GM19099 (cell line): ENCODE results near the gene PHLDB2.

Experiments
- POLR2A ChIP-seq: IDR thresholded peaks from 3 replicates; pipeline ENCODE4 v1.6.1; 2011; ENCODE audit warnings: low read depth; ENCODE audit not compliant: insufficient read length; ENCODE audit errors: extremely low read depth

The PHLDB2 gene

DNA sequence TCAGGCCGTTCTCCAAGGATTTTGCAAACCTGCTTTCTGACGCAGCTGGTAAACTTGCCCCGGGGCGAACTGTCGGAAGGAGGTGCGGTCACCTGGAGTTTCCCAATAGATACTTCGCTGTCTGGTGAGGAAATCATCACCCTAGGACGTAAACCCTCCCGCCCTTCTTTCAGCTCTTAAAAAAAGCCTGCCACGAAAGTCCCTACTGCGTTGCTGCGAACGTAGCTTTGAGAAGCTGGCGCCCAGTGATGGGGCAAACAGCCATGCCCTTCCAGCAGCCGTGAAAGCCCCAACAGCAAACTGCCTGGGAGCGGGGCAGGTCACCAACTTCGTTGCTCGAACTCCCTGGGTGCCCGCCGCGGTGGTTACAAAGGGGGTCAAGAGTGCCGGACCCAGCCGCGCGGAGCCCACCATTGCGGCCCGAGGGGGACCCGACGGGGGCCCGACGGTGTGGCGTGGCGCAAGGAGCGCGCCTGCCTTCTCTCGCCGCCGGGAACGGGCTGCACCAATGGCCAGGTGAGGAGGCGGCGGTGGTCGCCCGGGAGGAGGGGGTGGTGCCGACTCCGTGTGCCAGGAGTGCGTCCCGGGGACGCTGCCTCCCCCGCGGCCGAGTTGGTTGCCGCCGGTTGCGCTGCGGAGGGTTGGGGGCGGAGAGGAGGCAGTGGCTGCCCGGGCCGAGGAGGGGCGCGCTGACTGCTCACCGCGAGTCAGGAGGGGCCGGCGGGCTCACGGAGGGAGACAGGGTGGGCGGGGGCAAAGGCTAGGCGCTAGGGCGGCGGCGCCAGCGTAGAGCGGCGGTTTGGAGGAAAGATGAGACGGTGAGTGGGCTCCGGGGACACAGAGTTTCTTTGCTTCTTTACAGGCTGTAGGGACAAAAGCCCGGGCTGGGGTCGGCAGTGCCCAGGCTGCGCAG is at the start of gene PHLDB2:
Gene PHLDB2 (plus strand): TSS at position 205 of the 913 bp plus-strand sequence. CDS start 24,813 bp downstream, outside the sequence.
- no peak for TF ChIP-seq POLR2A

- TF ChIP-seq POLR2A, result no peak
Measured at GRCh38 chr3:111810909-111811308, 48.2 kb upstream of the PHLDB2 start.

DNA sequence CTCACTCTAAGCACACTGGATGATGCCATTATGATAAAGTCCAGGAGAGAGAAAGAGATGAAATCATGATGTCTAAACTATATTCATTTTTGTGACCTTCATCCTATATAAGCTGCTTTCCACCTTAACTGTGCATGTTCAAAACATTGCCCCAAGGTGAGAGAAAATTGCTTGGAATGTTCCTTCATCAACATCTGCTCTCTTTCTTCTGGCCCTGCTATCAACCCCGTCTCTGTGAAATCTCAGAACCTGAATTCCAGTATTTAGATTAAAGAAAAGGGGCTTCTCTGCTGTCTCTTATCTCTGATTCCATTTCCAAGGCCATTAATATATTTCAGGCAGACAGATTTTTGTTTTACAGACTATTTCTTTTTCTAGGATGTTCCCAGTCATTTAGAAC is 47.3 kb upstream of the PHLDB2 start:
- no peak for TF ChIP-seq POLR2A

DNA sequence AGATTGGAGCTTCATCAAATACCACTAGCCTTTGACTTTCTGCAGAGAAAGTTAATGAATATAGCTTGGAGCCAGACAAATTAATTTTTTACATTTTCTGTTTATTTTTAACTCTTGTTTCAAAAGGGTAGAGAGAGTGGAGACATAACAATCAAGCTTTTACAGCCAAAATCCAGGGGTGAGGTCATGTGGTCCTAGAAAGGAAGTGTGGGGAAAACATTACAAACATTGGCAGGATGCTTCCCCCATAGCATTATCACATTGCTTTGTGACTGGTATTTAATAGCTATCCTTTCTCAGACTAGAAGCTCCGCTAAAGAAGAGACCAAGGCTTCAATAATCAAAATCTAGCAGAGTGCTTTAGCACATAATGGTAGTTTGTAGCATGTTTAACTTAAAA is 46.4 kb upstream of the PHLDB2 start:
- TF ChIP-seq POLR2A, result no peak

DNA sequence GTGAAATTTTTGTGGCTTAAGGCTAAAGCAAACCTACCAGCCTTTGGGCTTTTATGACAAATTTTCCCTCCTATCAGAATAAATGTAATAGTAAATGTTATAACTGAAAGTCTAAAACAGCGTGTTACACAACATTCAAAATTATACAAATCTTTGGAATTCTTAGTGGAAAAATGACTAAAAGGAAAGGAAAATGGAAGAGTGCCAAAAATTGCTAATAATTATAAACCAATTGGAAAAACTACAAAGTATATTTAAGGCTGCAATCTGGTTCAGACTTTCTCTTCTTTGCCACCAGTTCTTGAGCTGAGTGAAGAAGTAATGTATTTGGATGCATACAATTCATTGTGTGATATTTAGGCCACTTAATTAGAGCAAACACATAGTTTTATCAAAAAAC is 45.6 kb upstream of the PHLDB2 start:
- TF ChIP-seq POLR2A, result no peak

GRCh38 chr3:111813979-111814378 is 45.1 kb upstream of the PHLDB2 start:
- no peak for TF ChIP-seq POLR2A

GRCh38 chr3:111819927-111820326 is 39.1 kb upstream of the PHLDB2 start:
- TF ChIP-seq POLR2A, result no peak

DNA sequence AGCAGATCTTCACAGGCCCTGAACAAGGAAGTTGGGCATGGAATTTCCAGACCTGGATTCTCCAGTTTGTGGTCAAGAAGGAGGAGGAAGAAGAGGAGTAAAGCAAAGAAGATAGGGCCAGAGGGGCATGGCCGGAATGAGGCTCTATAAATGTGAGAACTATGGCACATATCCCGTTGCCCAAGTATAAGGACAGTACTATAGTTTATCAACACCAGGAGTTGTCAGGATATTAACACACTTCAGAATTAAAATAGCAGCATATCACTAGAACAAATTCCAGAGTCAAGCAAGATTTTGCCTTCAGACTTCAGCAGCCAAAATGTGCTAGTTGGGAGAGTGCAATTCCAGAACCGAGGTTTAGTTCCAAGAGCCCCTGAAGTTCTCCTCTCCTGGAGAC is 38.4 kb upstream of the PHLDB2 start:
- no peak for TF ChIP-seq POLR2A

- no peak for TF ChIP-seq POLR2A
Measured at GRCh38 chr3:111821891-111822290, 37.2 kb upstream of the PHLDB2 start.

DNA sequence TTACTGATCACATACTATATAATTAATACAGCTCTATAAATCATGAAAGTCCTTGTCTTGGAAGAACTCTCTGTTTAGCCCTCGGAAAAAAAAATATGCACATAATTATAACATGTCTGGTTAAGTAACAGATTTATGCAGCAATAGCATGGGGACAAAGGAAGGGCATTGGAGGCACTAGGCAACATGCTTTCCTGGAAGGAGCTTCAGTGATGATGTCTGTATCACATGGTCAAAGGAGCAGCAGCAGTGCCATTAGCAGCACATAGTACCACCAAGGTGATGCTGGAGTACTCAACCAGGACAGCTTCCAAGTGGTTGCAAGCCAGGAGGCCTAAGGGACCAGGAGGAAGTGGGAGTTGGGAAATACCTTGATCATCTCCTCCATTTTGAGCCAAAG is 36.3 kb upstream of the PHLDB2 start:
- no peak for TF ChIP-seq POLR2A

DNA sequence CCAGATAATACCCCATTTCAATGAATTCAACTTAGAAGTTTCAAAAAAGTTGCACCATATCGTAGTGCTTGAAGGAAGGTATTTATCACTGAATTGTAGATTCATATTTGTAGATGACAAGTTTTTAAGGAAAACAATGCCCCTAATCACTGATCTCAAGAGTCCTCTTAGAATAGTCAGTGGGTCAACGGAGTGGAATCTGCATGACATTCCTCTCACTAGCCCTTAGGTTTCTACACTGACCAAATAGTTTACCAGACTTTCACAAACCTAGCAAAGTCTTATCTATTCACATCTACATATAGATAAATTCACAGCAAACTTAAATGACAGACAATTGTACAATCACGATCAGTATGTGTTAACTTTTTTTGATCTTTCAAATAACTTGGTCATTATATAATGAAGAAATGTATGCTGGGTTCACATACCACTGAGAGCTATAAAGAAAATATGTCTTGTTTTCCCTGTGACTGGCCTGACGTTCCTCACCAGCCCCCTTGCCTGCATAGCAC is 35.7 kb upstream of the PHLDB2 start:
- no peak for TF ChIP-seq POLR2A

- TF ChIP-seq POLR2A, result no peak
Measured at GRCh38 chr3:111824351-111824750, 34.7 kb upstream of the PHLDB2 start.

DNA sequence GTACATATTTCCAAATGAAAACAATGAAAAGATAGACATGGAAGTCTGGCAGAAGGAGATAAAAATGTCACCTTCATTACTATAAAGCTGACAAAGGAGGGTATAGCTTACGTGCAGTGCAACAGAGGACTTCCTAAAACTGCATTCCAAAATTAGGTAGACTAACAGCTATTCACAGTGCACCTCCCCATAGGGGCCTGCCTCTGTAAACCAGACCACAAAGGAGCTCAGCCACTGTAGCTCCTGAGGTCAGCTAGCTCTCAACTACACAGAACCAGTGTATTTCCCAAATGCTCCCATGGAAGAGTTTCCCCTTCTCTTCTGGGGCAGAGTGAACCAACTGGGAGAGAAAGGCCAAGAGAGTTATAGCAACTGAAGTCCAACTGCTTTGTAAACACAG is 31.2 kb upstream of the PHLDB2 start:
- no peak for TF ChIP-seq POLR2A

DNA sequence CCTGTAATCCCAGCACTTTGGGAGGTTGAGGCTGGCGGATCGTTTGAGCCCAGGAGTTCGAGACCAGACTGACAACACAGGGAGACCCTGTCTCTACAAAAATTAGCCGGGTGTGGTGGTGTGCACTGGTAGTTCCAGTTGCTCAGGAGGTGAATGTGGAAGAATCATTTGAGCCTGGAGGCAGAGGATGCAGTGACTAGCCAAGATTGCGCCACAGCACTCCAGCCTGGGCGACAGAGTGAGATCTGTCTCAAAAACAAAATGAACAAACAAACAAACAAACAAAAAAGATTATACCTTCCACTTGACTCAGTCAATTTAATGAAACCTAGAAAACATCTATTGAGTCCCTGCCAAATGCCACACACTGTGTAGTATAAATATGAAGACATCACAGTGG is 30.5 kb upstream of the PHLDB2 start:
- TF ChIP-seq POLR2A, result no peak

DNA sequence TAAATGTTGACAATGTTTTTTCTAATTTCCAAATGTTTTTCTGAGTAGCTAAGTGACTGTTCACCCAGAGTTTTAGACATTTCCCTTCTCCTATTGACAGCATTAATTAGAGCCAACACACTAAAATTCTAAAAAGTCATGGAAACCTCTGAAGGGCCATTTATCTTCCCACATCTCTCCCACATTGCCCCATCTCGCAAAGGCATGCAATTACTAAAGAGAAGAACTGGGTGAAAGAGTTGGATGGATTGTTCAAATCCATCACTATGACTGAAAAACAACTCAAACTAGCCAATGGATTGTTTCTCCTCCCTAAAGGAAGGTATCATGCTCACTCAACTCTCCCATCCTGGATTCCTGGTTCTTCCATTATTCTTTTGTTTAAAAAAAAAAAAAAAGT is 30.0 kb upstream of the PHLDB2 start:
- no peak for TF ChIP-seq POLR2A

DNA sequence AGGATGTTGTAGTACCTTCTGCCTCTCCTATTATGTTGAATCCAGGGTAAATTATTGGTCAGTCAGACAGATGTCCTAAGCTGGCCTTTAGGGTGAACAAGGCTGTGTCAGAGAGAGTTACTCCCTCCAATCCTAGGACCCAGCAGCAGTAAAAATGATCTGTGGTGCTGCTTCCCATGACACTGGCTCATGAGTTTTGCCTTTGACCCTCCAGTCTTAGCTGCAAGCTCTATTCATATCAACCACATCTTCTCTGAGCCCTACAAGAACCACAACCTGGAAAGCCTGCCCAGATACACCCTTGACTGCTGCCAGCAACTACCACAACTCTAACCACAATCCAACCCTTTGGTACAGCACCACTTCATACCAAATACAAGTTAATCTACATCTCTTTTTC is 27.2 kb upstream of the PHLDB2 start:
- TF ChIP-seq POLR2A, result no peak
